GM19372 (cell line): Measurements from ENCODE around the gene PTBP1.
A peak's percentile ranks its signal among the peaks of the same experiment; 100 is the strongest.

Experiments used
- ATAC-seq: cut with Tn5 transposase; IDR thresholded peaks from one replicate; pipeline ENCODE4 v1.9.1; 2021; ENCODE audit warnings: mild to moderate bottlenecking, low read depth, moderate library complexity; ENCODE audit not compliant: unreplicated experiment

The PTBP1 gene

DNA sequence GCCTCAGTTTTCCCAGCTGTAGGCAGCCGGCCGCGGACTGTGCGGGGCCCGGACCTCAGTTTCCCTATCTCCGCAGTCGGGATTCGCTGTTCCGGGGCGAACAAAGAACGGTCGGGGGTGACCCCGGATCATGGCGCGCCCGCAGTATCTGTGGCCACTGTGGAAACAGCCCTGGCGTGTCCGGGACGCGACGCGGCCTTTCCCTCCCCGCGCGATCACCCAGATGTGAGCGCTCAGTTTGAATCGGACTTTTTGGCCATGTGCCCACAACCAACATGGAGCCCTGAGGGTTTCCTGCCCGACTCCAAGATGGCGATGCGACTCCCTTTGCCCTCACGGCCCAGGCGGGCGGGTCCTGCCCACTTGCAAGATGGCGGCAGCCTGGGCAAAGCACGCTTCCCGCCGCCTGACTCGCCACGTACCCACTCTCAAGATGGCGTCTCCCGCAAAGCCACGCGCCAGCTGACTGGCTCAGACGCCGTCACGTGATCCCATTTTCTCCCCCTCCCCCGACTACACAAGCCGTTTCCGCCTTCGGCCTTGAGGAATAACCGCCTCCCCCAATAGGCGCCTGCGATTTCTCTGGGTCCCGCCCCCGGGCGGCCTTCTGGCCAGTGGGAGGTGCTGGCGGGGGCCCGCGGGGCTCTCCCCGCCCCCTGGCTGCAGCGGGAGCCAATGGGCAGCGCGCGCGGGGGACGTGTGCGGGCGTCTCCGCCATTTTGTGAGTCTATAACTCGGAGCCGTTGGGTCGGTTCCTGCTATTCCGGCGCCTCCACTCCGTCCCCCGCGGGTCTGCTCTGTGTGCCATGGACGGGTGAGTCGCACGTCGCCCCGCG lies at the start of gene PTBP1:
PTBP1 (plus strand) TSS at position 761 of the 836 bp plus-strand sequence; CDS start at position 807, 46 bp downstream.
- peak; percentile 78 for ATAC-seq

DNA sequence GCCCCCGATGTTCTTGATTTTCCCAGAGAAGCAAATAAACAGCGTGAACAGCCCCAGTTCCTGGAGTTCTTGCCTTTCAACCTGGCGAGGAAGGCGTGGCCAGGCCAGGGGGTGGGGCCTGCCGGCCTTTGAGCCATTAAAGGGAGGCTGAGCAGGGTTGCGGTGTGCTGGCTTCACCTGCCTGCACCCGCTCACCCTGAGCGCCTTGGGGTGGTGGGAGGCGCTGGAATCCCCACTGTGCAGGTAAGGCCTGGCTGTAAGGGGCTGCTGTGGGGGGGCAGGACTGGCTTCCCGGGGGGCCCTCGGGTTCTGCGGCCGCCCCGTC lies 49.0 kb upstream of the PTBP1 start:
- ATAC-seq = no peak

DNA sequence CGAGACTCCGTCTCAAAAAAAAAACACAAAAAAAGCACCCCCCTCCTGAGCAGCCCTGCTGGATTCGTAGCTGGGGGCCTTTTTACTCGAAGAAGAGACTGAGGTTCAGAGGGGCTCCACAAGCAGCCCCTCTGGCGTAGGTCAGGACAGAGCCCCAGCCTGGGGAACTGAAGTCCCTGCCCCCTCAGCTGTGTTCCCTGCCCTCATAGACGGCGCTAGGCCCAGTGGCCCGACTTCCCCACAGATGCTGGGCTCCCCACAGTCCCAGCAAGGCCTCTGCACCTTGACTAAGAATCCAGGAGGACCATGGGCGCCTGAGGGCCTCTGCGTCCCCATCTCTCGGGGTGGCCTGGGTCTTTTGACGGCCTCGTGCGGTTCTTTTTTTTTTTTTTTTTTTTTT lies 47.4 kb upstream of the PTBP1 start:
- no peak for ATAC-seq

DNA sequence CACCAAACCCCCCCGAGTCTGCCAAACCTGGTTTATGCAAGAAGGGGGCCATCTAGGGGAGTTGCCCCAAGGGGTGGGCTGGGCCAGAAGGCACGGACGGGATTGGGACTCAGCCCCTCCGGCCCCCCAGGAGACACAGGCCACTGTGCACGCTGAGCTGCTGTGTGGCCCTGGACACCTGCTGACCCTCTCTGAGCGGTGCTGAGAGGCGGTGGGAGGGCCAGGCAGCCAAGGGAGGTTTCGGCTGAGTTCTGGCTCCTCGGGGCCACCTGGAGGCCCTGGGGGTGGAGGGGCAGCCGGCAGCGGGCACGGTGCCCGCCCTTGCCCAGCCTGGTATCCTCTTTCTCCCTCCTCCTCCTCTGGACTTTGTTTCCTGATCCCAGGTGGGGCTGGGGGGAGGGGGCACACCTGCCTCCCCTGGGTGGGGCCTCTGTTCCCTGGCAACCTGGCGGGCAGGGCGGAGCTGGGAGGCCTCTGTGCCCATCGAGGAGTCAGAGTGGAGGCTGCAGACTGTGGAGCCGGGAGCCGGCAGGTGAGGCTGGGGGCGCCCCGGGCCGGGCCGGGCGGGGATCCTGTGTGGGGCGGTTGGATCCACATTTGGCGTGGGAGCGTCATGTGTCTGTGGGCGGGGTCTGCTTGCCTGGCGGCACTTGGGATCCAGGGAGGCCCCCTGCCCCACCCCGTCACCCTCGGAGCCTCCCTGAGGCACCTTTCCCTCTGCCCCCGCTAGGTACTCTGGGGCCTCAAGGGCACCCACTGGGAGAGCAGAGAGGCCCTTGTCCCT lies 46.4 kb upstream of the PTBP1 start, which contains the start of gene MISP:
MISP (plus strand) TSS at position 473 of the 784 bp plus-strand sequence. CDS start 5,835 bp downstream, outside the sequence.
- no peak for ATAC-seq

DNA sequence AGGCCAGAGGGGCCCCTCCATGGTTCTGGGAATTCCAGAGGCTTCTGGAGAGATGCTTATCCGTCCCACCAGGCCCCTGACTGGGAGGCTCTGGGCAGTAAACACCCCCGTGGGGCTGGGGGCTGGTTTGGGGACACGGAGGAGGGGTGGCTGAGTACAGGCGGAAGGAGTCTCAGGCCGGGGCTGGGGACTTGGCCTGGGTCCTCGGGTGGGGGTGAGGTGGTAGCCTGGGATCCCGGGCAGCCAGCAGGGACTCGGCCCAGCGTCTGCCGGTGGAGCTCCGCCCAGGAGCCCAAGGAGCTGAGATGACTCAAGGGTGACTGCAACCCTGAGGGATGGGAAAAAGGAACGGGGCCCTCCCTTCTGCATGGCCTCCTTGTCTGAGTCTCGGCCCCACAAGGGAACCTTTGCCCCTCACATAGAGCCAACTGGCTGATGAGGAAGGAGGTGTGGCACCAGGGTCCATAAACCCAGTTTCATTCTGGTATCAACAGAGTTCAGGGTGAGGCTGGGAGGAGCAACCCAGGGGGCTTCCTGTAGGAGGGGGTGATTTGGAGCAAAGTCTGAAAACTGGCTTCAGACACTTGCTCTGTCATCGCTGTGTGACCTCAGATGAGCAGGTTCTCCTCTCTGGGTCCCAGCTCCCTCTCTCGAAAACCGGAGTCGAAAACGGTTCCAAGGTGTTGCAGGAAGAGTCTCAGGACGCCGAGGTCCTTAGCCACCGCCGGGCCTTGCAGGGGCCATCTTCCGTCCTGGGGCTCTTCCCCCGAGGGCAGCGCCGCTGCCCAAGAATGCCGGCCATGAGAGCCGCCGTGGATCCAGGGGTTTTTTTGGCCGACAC lies 45.5 kb upstream of the PTBP1 start:
- no peak for ATAC-seq

DNA sequence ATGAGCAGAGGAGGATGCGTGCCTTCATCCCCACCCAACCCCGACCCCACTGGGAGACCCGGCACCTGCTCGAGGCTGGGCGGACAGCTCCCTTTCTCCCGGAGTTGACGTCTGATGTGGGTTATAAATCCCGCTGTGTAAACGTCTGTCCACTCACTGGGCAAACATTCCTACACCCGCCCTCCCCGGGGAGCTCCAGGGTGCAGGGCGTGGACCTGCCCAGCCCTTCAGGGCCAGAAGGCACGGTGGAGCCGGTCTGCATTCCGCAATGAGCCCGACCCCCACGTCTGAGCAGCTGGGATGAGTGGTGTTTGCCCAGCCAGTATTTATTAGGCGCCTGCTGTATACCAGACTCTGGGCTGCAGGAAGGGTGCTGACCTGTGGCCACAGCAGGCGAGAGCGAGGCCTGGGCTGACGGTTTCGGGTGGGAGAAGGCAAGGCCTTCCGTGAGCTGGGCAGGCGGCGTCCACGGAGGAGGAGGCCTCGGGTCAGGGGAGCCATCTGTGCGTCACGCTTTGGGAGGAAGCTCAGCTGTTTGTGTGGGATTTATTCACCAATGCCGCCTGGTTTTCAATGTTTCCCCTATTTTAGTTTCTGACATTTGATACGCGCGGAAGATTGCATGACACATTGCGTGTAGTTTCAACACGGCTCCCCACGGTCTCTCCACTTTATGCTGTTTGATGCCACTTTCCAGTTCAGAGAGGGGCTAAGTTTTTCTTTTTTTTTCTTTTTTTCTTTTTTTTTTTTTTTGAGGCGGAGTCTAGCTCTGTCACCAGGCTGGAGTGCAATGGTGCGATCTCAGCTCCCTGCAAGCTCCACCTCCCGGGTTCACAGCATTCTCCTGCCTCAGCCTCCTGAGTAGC lies 44.4 kb upstream of the PTBP1 start:
- ATAC-seq = no peak

DNA sequence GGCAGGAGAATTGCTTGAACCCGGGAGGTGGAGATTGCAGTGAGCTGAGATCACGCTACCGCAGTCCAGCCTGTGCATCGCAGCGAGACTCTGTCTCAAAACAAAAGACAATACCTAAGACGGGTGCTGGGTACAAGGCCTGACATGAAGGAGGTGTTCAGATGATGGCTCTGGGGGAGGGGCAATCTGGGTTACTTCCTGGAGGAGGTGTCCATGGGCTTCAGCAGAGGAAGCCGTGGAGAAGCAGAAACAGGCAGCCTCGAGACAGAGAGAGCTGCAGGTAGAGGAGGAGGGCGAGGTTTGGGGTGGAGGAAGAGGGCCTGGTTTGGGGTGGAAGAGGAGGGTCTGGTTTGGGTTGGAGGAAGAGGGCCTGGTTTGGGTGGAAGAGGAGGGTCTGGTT lies 42.7 kb upstream of the PTBP1 start:
- no peak for ATAC-seq

DNA sequence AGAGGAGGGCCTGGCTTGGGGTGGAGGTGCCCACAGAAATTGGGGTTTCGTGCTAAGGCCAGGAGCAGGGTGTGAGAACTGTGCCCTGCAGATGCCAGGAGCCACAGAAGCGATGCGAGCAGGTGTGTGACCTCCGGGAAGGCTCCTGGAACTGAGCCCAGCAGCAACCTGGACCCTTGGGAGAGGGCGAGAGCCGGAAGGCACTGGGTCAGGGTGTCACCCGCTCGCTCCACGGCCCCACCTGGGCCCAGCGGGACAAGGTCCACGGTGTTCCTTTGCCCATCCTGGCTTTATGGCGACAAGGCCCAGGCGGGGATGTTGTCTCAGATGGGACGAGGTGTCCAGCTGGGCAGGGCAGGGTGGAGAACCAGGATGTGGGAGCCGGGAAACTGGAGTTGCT lies 42.2 kb upstream of the PTBP1 start:
- ATAC-seq = no peak

DNA sequence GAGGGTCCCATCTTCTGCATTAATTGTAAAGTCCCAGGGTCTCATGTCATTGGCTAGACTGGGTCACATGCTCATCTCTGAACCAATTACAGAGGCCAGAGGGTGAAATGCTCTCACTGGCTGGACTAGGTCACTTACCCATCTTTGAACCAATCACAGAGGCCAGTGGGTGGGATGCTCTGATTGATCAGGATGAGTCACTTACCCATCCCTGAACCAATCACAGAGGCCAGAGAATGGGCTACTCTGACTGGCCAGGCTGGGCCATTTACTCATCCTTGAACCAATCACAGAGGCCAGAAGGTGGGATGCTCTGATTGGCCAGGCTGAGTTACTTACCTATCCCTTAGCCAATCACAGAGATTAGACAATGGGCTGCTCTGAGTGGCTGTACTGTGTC lies 41.0 kb upstream of the PTBP1 start:
- no peak for ATAC-seq

DNA sequence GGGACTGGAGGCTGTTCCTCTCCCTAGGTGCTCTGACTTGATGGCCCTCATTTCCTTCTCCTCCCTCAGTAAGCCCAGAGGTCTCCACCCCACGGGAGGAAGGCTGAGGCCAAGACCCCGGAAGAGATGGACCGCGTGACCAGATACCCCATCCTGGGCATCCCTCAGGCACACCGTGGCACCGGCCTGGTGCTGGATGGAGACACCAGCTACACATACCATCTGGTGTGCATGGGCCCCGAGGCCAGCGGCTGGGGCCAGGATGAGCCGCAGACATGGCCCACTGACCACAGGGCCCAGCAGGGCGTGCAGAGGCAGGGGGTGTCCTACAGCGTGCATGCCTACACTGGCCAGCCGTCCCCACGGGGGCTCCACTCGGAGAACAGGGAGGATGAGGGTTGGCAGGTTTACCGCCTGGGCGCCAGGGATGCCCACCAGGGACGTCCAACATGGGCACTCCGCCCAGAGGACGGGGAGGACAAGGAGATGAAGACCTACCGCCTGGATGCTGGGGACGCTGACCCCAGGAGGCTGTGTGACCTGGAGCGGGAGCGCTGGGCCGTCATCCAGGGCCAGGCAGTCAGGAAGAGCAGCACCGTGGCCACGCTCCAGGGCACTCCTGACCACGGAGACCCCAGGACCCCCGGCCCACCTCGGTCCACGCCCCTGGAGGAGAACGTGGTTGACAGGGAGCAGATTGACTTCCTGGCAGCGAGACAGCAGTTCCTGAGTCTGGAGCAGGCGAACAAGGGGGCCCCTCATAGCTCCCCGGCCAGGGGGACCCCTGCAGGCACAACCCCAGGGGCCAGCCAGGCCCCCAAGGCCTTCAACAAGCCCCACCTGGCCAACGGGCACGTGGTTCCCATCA lies 40.2 kb upstream of the PTBP1 start:
- ATAC-seq = no peak

DNA sequence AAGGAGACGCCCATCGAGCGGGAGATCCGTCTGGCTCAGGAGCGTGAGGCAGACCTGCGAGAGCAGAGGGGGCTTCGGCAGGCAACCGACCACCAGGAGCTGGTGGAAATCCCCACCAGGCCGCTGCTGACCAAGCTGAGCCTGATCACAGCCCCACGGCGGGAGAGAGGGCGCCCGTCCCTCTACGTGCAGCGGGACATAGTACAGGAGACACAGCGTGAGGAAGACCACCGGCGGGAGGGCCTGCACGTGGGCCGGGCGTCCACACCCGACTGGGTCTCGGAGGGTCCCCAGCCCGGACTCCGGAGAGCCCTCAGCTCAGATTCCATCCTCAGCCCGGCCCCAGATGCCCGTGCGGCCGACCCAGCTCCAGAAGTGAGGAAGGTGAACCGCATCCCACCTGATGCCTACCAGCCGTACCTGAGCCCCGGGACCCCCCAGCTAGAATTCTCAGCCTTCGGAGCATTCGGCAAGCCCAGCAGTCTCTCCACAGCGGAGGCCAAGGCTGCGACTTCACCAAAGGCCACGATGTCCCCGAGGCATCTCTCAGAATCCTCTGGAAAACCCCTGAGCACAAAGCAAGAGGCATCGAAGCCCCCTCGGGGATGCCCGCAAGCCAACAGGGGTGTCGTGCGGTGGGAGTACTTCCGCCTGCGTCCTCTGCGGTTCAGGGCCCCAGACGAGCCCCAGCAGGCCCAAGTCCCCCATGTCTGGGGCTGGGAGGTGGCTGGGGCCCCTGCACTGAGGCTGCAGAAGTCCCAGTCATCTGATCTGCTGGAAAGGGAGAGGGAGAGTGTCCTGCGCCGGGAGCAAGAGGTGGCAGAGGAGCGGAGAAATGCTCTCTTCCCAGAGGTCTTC lies 39.2 kb upstream of the PTBP1 start:
- ATAC-seq = no peak

DNA sequence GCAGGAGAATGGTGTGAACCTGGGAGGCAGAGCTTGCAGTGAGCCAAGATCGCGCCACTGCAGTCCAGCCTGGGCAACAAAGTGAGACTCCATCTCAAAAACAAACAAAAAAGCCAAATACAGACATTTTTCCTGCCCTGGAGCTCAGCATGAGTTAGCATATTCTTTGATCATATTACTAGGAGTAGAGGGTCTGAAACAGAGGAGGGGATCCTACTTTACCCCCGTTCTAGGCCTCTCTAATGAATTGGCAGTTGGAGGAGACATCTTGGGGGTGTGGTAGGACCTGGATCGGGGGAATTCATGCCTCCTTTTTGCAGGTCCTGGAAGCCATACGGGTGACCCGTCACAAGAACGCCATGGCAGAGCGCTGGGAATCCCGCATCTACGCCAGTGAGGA lies 34.1 kb upstream of the PTBP1 start:
- no peak for ATAC-seq

DNA sequence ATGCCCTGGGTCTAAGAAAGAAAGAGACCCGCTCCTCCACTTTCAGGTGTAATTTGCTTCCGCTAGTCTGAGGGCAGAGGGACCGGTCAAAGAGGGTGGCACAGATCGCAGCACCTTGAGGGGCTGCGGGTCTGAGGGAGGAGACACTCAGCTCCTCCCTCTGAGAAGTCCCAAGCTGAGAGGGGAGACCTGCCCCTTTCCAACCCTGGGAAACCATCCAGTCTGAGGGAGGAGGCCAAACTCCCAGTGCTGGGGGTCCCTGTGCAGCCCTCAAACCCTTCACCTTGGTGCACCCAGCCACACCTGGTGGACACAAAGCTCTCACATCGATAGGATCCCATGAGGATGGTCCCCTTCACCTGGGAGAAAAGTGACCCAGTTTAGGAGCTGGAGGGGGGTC lies 33.4 kb upstream of the PTBP1 start:
- no peak for ATAC-seq

DNA sequence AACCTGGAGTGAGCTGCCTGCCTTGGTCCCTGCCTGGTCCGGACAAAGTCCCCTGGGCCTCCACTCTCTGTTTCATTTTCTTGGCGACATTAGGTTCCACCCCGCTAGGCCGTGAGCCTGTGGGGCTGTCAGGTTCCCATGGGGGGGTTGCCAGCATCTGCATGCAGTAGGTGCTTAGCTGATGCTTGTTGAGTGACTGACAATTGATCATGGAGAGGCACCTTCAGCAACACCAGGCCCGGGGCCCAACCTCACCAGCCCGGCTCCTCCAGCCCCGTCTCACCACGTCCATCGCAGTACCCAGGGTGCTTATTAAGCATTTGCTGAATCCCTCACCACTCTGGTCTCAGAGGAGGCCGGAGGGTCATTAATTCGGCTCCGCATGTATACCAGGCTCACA lies 33.0 kb upstream of the PTBP1 start:
- no peak for ATAC-seq

DNA sequence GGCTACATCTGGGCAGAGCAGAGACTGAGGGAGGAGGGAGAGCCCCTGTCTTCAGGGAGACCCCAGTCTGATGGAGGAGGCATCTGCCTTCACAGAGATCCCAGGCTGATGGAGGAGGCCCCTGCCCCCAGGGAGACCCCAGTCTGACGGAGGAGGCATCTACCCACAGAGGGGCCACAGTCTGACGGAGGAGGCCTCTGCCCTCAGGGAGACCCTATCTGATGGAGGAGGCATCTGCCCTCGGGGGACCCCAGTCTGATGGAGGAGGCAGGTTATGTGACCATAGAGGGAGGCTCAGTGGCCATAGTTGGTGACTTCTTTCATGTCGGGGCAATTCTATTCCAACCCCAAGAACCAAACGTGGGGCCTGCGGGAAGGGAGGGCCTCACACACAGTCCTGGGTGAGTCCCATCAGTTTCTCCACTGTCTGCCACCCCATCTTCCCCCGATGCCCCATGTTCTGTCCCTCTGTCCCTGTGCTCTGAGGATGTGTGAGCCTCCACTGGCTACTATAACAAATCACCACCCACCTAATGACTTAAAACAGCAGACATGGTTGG lies 32.0 kb upstream of the PTBP1 start:
- ATAC-seq = no peak

DNA sequence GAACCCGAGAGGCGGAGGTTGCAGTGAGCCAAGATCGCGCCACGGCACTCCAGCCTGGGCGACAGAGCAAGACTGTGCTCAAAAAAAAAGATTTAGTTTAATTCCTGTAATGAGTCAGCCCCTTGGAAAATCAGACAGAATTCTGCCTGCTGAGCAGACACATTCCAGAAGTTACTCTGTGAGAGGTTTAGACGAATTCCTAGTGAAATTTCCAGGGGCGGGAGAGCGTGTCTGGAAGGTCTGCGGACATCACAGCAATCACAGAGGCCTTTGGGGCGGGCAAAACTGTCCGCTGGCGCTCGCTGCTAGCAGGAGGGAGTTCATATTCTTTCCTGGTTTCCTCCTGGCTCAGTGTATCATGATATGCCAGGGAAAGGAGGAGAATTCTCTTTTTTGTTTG lies 28.8 kb upstream of the PTBP1 start:
- no peak for ATAC-seq

DNA sequence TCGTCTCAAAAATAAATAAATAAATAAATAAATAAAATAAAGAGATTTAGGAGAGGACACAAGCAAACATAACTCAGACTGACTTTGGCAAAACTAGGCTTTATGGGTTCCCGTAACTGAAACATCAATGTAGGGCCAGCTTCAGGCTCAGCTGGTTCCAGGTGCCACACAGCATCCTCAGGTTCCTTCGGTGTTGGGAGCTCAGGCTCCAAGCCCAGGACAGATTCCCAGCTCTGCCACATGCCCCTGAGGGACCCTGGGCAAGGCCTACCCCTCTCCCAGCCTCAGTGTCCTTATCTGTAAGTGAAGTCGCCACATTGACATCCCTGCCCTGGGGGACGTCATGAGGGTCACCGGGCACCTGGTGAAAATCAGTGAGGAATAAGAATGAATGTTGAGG lies 27.6 kb upstream of the PTBP1 start:
- ATAC-seq = no peak

DNA sequence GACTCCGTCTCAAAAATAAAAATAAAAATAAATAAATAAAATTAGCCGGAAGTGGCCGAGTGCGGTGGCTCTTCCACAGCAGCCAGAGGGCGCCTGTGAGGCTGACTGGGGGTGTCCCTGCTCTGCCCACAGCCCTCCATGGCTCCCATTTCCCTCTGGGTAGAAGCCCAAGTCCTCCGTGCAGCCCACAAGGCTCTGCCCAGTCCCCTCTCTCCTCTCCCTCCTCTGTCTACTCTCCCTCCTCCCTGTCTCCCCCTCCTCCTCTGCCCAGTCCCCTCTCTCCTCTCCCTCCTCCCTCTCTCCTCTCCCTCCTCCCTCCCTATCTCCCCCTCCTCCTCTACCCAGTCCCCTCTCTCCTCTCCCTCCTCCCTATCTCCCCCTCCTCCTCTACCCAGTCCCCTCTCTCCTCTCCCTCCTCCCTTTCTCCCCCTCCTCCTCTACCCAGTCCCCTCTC lies 25.9 kb upstream of the PTBP1 start:
- ATAC-seq = no peak
